Omental fat pad (tissue), 4 donors: ENCODE measurements around the gene ZP3. TPM values are rescaled to one million over a fixed set of nuclear protein-coding genes. Genes with fewer than 3 reads are reported as not detected.

Experiments
- ATAC-seq: fragments of 150-250 bp; one replicate; pipeline ENCODE4 v1.9.1; 2016; ENCODE audit warnings: mild to moderate bottlenecking, moderate library complexity; ENCODE audit not compliant: low FRiP score
- DNase-seq: peaks from one replicate; pipeline ENCODE4 v3.0.0-alpha.2; 2019; ENCODE audit warnings: low spot score
- total RNA-seq, 4 donors: library from RNA; depleted of rRNA; stranded (reverse); fragments of >200 nt; gene quantifications; one replicate each; pipeline ENCODE4 v1.1.0, GENCODE V29; 2016
- TF ChIP-seq, protein P1 (sequence below), 3 donors: fragments of 450-650 bp; IDR thresholded peaks; one replicate each; pipeline ENCODE4 v1.5.1; 2016 to 2017; ENCODE audit warnings: antibody characterized with exemption in 3 of 3, mild to moderate bottlenecking in 3 of 3, moderate library complexity in 2 of 3

ZP3 gene
- 1 to 10 TPM in 1 of 4 donors, under 1 TPM in 2, not detected in 1; 0.48 to 2.6 (median 0.65) TPM for total RNA-seq

DNA sequence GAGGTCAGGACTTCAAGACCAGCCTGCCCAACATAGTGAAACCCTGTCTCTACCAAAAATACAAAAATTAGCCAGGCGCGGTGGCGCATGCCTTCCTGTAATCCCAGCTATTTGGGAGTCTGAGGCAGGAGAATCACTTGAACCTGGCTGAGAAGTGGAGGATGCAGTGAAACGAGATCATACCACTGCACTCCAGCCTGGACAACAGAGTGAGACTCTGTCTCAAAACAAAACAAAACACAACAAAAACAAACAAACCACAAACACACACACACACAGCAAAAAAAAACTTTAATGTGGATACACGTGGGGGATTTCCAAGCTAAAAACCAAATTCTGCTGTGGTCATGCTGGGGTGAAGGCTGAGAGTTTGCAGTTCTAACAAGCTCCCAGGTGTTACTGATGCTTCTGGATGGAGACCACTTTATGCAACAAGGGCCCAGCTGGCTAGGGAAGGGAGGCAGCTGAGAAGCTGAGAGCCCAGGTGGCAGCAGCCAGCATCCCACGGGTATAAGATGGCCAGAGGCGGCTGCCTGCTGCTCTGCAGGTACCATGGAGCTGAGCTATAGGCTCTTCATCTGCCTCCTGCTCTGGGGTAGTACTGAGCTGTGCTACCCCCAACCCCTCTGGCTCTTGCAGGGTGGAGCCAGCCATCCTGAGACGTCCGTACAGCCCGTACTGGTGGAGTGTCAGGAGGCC lies at the start of gene ZP3:
ZP3 (plus strand) TSS at position 538 of the 699 bp plus-strand sequence; CDS start at position 553, 15 bp downstream.
- no peak for DNase-seq
- ATAC-seq = no peak

GRCh38 chr7:76375251-76375650 lies 49.5 kb upstream of the ZP3 start:
- TF ChIP-seq, protein P1, sequence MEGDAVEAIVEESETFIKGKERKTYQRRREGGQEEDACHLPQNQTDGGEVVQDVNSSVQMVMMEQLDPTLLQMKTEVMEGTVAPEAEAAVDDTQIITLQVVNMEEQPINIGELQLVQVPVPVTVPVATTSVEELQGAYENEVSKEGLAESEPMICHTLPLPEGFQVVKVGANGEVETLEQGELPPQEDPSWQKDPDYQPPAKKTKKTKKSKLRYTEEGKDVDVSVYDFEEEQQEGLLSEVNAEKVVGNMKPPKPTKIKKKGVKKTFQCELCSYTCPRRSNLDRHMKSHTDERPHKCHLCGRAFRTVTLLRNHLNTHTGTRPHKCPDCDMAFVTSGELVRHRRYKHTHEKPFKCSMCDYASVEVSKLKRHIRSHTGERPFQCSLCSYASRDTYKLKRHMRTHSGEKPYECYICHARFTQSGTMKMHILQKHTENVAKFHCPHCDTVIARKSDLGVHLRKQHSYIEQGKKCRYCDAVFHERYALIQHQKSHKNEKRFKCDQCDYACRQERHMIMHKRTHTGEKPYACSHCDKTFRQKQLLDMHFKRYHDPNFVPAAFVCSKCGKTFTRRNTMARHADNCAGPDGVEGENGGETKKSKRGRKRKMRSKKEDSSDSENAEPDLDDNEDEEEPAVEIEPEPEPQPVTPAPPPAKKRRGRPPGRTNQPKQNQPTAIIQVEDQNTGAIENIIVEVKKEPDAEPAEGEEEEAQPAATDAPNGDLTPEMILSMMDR (IDR thresholded peaks at IDR 0.05) = no peak
- ATAC-seq = no peak
- no peak for DNase-seq

More for the DNA sequence above, at the start of gene ZP3:
- TF ChIP-seq, protein P1 (IDR thresholded peaks at IDR 0.05) = no peak

- ATAC-seq (no peak), DNase-seq (no peak)
- TF ChIP-seq, protein P1 (IDR thresholded peaks at IDR 0.05) = no peak
Measured at GRCh38 chr7:76377186-76377918, 47.4 kb upstream of the ZP3 start.

- no peak for ATAC-seq
- TF ChIP-seq, protein P1 (IDR thresholded peaks at IDR 0.05) = no peak
Measured at GRCh38 chr7:76380623-76380966, 44.2 kb upstream of the ZP3 start.

GRCh38 chr7:76381814-76382213 lies 42.9 kb upstream of the ZP3 start:
- no peak for ATAC-seq
- TF ChIP-seq, protein P1 (IDR thresholded peaks at IDR 0.05) = no peak
- no peak for DNase-seq

More at GRCh38 chr7:76380623-76380966, 44.2 kb upstream of the ZP3 start:
- no peak for DNase-seq

GRCh38 chr7:76383089-76383944 lies 41.4 kb upstream of the ZP3 start:
- no peak for DNase-seq
- no peak for ATAC-seq
- TF ChIP-seq, protein P1 (IDR thresholded peaks at IDR 0.05) = no peak
